Measurements from ENCODE around the gene CCL14.
"Not testable (repeated sequence)": the region's sequence is repeated elsewhere in the genome, so short reads cannot be mapped to it uniquely, and the experiment has no call there.

The CCL14 gene

DNA sequence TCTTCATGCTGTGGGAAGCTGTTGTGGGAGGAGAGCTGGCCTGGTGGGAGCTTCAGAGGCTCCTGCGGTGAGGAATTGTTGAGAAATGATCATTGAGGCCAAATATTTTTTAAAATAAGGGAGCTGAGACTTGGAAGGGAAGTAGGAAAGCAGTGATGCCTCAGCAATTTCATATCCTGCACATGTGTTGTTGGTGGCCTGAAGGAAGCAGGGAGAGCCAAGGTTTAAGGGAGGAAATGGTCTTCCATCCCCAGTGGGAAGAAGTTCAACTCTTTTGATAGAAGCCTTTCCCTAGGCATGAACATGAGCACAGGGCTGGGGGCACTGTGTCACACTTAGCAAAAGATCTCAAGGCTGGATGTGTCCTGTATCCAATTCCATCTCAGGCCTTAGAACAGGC, at the start of gene CCL14:
Gene CCL14 (minus strand): TSS at position 87 of the 400 bp plus-strand sequence. CDS start 80 bp downstream, at position 7.
- ATAC-seq = no peak
- H3K4me3 Mint-ChIP-seq = no peak within 1 kb of the TSS
- peaks cover 5 to 17% of the 10 kb centered on the region in 2 donors for H3K9me3 Mint-ChIP-seq
- no peaks in the 10 kb centered on the region for H3K4me1 Mint-ChIP-seq
- no peak within 1 kb of the TSS for H3K27ac Mint-ChIP-seq
- H3K27me3 Mint-ChIP-seq = peaks cover 9% of the 10 kb centered on the region
- DNase-seq = no peak

DNA sequence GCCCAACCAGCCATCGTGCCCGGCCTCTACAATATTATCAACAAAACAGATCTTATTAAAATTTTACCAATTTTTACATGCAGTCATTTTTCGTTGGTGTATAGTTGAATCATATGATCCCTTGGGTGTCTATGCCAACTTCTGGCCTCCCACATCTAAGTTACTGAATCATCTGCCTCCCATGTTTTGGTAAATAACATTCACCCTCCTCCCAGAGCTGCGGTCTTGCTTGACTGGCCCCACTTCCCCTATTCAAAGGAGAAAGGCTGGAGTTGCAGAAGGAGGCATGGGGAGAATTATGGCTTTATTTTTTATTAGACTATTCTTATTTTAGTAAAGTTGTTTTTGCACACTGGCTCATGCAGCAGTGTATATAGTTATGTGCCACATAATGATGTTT, 49.7 kb upstream of the CCL14 start:
- peaks cover 31% of the 10 kb centered on the region for H3K27me3 Mint-ChIP-seq
- no peak for DNase-seq
- H3K4me1 Mint-ChIP-seq = peaks cover 2% of the 10 kb centered on the region
- H3K27ac Mint-ChIP-seq = peak overlapping the region in 1 of 2 donors; percentile 13
- no peak for ATAC-seq
- H3K4me3 Mint-ChIP-seq = no peak overlapping the region
- H3K9me3 Mint-ChIP-seq = no peaks in the 10 kb centered on the region

DNA sequence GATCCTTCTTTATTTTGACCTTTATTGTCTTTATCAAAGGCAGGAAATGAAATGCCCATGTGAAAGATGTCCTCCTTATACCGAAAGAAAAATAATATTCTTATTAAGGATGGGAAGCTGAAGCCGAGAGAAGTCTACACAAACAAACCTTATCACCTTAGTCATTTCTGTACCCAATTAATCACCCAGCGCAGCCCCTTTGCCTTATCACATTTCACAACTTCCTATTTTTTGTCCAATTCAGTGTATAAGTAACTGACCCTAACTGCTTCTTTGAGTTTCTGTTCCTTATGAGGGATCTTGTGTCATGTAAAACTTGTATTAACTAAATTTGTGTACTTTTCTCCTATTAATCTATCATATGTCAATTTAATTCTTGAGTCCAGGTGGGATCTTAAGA, 47.6 kb upstream of the CCL14 start:
- Mint-ChIP-seq H3K4me3 (no peak overlapping the region), H3K27ac (no peak overlapping the region), H3K9me3 (no peaks in the 10 kb centered on the region), H3K4me1 (no peaks in the 10 kb centered on the region), H3K27me3 (peaks cover 52% of the 10 kb centered on the region)
- DNase-seq (no peak), ATAC-seq (no peak)

DNA sequence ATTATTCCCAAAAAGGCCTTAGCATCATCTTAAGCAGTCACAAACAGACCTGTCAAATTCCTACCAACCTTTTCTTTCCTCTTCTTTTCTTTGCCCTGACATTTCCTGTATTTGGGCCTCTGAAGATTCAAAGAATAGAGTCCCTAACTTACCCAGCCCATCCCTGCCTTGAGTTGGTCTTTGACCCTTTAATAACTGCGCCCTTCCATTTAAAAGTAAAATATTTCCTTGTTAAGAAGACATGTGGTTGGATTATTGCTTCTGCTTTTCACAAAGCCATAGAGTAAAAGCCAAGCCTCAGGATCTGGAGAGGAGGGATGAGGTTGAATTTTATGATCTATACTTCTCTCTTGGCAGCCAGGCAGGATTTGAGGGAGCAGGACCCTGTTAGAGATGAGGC, 44.4 kb upstream of the CCL14 start:
- DNase-seq (no peak), ATAC-seq (no peak)
- Mint-ChIP-seq H3K4me1 (no peaks in the 10 kb centered on the region), H3K9me3 (no peaks in the 10 kb centered on the region), H3K4me3 (no peak overlapping the region), H3K27ac (no peak overlapping the region), H3K27me3 (peaks cover 67% of the 10 kb centered on the region)

GRCh38 chr17:36027761-36028160, 41.2 kb upstream of the CCL14 start:
- ATAC-seq (no peak), DNase-seq (no peak)
- Mint-ChIP-seq H3K27me3 (peaks cover 60% of the 10 kb centered on the region), H3K9me3 (no peaks in the 10 kb centered on the region), H3K27ac (no peak overlapping the region), H3K4me1 (no peaks in the 10 kb centered on the region), H3K4me3 (no peak overlapping the region)

GRCh38 chr17:36024106-36024869, 37.8 kb upstream of the CCL14 start:
- ATAC-seq = no peak

GRCh38 chr17:36019423-36019822, 32.9 kb upstream of the CCL14 start:
- H3K9me3 Mint-ChIP-seq = no peaks in the 10 kb centered on the region
- ATAC-seq = no peak
- H3K27me3 Mint-ChIP-seq = peaks cover 64% of the 10 kb centered on the region
- DNase-seq = no peak
- H3K4me3 Mint-ChIP-seq = no peak overlapping the region
- H3K4me1 Mint-ChIP-seq = no peaks in the 10 kb centered on the region
- no peak overlapping the region for H3K27ac Mint-ChIP-seq

More at GRCh38 chr17:36024106-36024869, 37.8 kb upstream of the CCL14 start:
- Mint-ChIP-seq H3K9me3 (no peaks in the 10 kb centered on the region), H3K4me3 (no peak overlapping the region), H3K4me1 (no peaks in the 10 kb centered on the region), H3K27me3 (peaks cover 61% of the 10 kb centered on the region), H3K27ac (no peak overlapping the region)
- DNase-seq = no peak

GRCh38 chr17:36017799-36018198, 31.3 kb upstream of the CCL14 start, which contains the start of gene CCL23:
Gene CCL23 (minus strand): TSS chr17:36017972. CDS start chr17:36017897, 75 bp downstream.
- ATAC-seq = no peak
- Mint-ChIP-seq H3K4me3 (no peak within 1 kb of the TSS), H3K27me3 (peaks cover 70% of the 10 kb centered on the region), H3K4me1 (no peaks in the 10 kb centered on the region), H3K27ac (peak within 1 kb of the TSS in 1 of 2 donors; percentile 21), H3K9me3 (no peaks in the 10 kb centered on the region)
- DNase-seq = no peak

- no peaks in the 10 kb centered on the region for H3K4me1 Mint-ChIP-seq
- DNase-seq (no peak), ATAC-seq (no peak)
- H3K9me3 Mint-ChIP-seq = no peaks in the 10 kb centered on the region
- no peak overlapping the region for H3K27ac Mint-ChIP-seq
- no peak overlapping the region for H3K4me3 Mint-ChIP-seq
- peaks cover 69% of the 10 kb centered on the region for H3K27me3 Mint-ChIP-seq
Observed at GRCh38 chr17:36016555-36016954, 30.0 kb upstream of the CCL14 start.

GRCh38 chr17:36015895-36016294, 29.4 kb upstream of the CCL14 start:
- not testable (repeated sequence) for DNase-seq, ATAC-seq, H3K27ac Mint-ChIP-seq, H3K4me1 Mint-ChIP-seq, H3K9me3 Mint-ChIP-seq, H3K4me3 Mint-ChIP-seq
- peaks cover 62% of the 10 kb centered on the region for H3K27me3 Mint-ChIP-seq

GRCh38 chr17:36014946-36015345, 28.4 kb upstream of the CCL14 start:
- DNase-seq (no peak), ATAC-seq (no peak)
- Mint-ChIP-seq H3K9me3 (peaks cover 6 to 7% of the 10 kb centered on the region in 2 donors), H3K4me3 (no peak overlapping the region), H3K27ac (no peak overlapping the region), H3K4me1 (no peaks in the 10 kb centered on the region), H3K27me3 (peaks cover 53% of the 10 kb centered on the region)

DNA sequence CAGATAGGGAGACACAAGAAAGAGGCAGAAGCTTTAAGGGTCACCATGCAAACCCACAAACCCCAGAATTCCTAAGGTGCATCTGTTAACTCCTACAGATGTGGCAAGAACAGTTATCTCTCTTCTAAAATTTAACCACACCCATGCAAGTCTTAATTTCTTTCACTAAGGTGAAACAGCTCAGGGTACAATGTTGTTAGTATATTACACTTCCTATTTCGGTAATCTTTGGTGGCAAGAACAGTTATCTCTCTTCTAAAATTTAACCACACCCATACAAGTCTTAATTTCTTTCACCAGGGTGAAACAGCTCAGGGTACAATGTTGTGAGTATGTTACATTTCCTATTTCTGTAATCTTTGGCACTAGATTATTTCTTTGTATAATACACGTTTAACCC, 24.7 kb upstream of the CCL14 start:
- H3K4me3 Mint-ChIP-seq = no peak overlapping the region
- no peak for ATAC-seq
- H3K27ac Mint-ChIP-seq = no peak overlapping the region

DNA sequence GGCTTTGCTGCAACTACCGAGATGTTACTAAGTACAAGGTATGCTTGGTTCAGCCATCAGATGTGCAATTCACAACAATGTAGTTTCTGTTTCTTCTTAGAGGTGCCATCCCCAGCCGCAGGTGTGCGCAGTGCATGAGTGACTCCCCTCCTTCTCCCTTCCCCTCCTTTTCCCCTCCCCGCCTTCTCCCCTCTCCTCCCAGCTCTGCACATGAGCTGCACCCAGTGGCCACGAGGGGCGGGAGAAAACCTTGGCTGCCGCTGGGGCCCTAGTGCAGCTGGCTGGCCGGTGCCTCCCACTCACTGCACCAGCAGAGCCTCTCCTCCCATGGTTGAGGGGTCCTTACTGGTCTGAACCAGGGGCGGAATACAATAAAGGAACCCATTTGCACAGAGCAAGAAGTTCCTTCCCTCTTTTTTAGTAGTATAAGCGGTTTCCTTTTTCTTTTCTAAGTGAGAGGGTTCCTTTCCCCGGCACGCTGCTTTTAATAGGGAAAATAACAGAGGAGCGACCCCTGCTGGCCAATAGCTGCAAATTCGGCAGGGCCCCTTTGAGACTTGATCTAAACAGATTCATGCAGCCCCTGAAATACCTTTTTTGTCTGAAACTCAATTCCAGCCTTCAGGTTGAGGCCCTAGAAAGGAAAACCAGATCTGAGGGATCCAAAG, 22.6 kb upstream of the CCL14 start:
- H3K4me3 Mint-ChIP-seq = no peak overlapping the region
- peaks cover 24% of the 10 kb centered on the region for H3K27me3 Mint-ChIP-seq
- peaks cover 6 to 26% of the 10 kb centered on the region in 2 donors for H3K9me3 Mint-ChIP-seq
- peaks cover 11% of the 10 kb centered on the region for H3K4me1 Mint-ChIP-seq
- H3K27ac Mint-ChIP-seq = no peak overlapping the region
- ATAC-seq = no peak
- DNase-seq = no peak

More for the DNA sequence above, 24.7 kb upstream of the CCL14 start:
- H3K4me1 Mint-ChIP-seq = peaks cover 2% of the 10 kb centered on the region
- peaks cover 6 to 26% of the 10 kb centered on the region in 2 donors for H3K9me3 Mint-ChIP-seq
- peaks cover 27% of the 10 kb centered on the region for H3K27me3 Mint-ChIP-seq
- DNase-seq = no peak

DNA sequence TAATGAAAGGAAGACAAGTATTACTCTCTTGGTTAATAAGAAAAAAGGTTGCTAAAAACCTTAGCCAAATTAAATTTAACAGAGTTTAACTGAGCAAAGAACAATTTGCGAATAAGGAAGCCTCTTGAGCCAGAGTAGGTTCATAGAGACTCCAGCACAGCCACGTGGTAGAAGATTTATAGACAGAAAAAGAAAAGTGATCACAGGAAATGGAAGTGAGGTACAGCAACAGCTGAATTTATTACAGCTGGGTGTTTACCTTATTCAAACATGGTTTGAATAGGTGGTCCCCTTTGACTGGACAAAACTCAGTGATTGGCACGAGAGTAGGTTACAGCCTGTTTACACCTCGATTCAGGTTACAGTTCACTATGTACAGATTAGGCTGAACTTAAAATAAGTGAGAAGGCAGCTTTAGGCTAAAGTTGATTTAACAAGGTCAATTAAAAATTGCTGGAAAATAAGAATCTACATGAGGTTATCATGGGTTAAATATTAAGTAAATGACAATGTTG, 18.1 kb upstream of the CCL14 start:
- H3K9me3 Mint-ChIP-seq = peaks cover 0 to 17% of the 10 kb centered on the region in 2 donors
- ATAC-seq (no peak), DNase-seq (no peak)
- H3K27me3 Mint-ChIP-seq = peaks cover 9% of the 10 kb centered on the region
- H3K4me3 Mint-ChIP-seq = peak overlapping the region in 1 of 2 donors; percentile 23
- H3K27ac Mint-ChIP-seq = no peak overlapping the region
- H3K4me1 Mint-ChIP-seq = peaks cover 11% of the 10 kb centered on the region

- Mint-ChIP-seq H3K27ac (no peak overlapping the region), H3K4me1 (peaks cover 11% of the 10 kb centered on the region), H3K4me3 (no peak overlapping the region), H3K9me3 (peaks cover 0 to under 1% of the 10 kb centered on the region in 2 donors), H3K27me3 (peaks cover 20% of the 10 kb centered on the region)
- DNase-seq (no peak), ATAC-seq (no peak)
Observed at GRCh38 chr17:36002631-36003030, 16.1 kb upstream of the CCL14 start.

Measured in stimulated activated naive CD8-positive, alpha-beta T cell treated with anti-CD3 and anti-CD28 coated beads, Interleukin-15, amount 100 ng/mL, for 72 hours (primary cell).